ENCODE measurements around the gene HOXD13.

Gene HOXD13

DNA sequence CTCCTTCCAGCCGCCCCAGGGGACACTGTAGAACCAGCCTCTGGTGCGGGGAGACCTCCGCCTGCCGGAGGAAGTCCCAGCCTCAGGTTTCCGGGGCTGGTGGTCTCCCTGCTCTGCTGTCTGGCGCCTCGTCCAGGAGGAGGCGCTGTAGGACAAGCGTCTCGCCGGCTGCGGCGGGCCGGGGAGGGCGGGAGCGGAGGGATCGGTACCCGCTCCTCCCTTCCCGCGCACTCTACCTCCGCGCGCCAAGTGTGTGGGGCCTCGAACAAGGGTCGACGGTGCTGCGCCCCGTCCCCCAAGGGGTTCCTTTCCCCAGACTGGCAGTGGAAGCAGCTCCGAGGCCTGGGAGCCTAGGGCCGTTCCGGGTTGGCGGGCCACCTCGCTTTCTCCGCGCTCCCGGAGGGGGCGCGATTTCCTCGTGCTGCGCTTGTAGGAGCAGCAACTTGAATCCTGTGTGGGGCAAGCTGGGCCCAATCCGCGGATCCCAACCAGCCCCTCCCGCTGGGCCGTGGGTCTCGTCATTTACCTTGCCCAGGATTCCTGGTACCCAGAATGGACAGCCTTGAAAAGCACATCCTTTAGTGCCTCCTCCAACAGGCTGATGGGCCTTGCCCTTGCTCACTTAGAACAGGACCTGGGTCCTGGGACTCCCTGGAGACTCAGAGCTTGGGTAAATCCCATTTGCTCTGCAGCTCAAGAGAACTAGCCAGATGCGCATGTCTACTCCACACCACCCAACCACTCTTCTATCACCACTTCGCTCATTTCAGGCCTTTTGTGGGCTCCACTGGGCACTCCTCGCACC, 48.2 kb downstream of the HOXD13 start:
- peak; percentile 85 for DNase-seq
- Histone ChIP-seq H3K4me1 (no peaks in the 10 kb centered on the region), H3K9me3 (no peaks in the 10 kb centered on the region), H3K4me3 (ENCODE audit: low read depth, low read length) (peak overlapping the region; percentile 60), H3K36me3 (no peaks in the 10 kb centered on the region), H3K27me3 (no peaks in the 10 kb centered on the region)
- TF ChIP-seq, protein P1, sequence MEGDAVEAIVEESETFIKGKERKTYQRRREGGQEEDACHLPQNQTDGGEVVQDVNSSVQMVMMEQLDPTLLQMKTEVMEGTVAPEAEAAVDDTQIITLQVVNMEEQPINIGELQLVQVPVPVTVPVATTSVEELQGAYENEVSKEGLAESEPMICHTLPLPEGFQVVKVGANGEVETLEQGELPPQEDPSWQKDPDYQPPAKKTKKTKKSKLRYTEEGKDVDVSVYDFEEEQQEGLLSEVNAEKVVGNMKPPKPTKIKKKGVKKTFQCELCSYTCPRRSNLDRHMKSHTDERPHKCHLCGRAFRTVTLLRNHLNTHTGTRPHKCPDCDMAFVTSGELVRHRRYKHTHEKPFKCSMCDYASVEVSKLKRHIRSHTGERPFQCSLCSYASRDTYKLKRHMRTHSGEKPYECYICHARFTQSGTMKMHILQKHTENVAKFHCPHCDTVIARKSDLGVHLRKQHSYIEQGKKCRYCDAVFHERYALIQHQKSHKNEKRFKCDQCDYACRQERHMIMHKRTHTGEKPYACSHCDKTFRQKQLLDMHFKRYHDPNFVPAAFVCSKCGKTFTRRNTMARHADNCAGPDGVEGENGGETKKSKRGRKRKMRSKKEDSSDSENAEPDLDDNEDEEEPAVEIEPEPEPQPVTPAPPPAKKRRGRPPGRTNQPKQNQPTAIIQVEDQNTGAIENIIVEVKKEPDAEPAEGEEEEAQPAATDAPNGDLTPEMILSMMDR (IDR thresholded peaks at IDR 0.05; ENCODE audit: low read depth, low read length): peak; percentile 62

DNA sequence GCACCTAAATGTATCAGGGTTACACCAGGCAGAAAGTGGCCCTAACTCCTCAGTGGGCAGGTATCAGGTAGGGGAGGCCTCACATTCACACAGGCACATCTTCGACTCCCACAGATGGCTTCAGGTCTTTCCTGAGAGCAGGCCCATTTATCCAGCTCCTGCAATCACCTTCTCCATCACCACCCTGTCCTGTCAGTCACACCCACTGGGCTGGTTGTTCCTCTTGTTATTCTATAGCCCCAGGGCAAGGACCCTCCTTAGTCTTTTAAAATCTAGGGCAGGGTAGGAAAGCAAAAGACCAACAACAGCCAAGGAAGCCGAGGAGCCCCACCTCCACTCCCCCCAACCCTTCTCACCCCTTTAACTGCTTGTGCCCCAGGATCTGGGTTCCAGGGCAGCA, 49.8 kb downstream of the HOXD13 start:
- no peak for DNase-seq
- TF ChIP-seq, protein P1 (IDR thresholded peaks at IDR 0.05; ENCODE audit: low read depth, low read length): no peak
- no peaks in the 10 kb centered on the region for H3K4me1 ChIP-seq
- H3K36me3 ChIP-seq: no peaks in the 10 kb centered on the region
- H3K27me3 ChIP-seq: no peaks in the 10 kb centered on the region
- no peaks in the 10 kb centered on the region for H3K9me3 ChIP-seq
- H3K4me3 ChIP-seq (ENCODE audit: low read depth, low read length): no peak overlapping the region

All from BE2C (cell line).